PC-3 (cell line): ENCODE results near the gene SERPINB6. TPM values are rescaled to one million over a fixed set of nuclear protein-coding genes. Genes with fewer than 3 reads are reported as not detected.

Experiments
- ATAC-seq: fragments of 200-7000 bp; cut with Tn5 transposase; 2 replicates; pipeline ENCODE4 v1.9.1; 2020; ENCODE audit warnings: mild to moderate bottlenecking, moderate library complexity
- BruUV-seq: library from RNA; stranded (reverse); fragments of 400-500 nt; replicated peaks from 2 replicates; lab custom pipeline; 2021; lab: Mats Ljungman, UMichigan
- CTCF ChIA-PET: fragments of 300-600 bp; sonication (Branson Sonifier 250); formaldehyde crosslinking; loops from one replicate; lab custom pipeline; 2022; ENCODE audit warnings: antibody characterized with exemption; lab: Charles Lee
- POLR2A ChIA-PET: fragments of 300-600 bp; sonication (Branson Sonifier 250); formaldehyde crosslinking; loops from one replicate; lab custom pipeline; 2022; ENCODE audit warnings: antibody characterized with exemption; ENCODE audit not compliant: unreplicated experiment; lab: Charles Lee
- DNase-seq: peaks from one replicate; pipeline ENCODE4 v3.0.0-alpha.2; 2015
- H2AFZ ChIP-seq: fragments of 300-600 bp; sonication (generic); 2 replicates; pipeline ENCODE4 v1.6.0; 2016; ENCODE audit warnings: antibody characterized with exemption, low read length
- H3F3A ChIP-seq: fragments of 300-600 bp; sonication (generic); one replicate; pipeline ENCODE4 v1.6.0; 2017; ENCODE audit warnings: antibody characterized with exemption, low read length, control low read depth, mild to moderate bottlenecking; ENCODE audit not compliant: unreplicated experiment
- H3K27ac ChIP-seq: fragments of 300-600 bp; sonication (generic); 2 replicates; pipeline ENCODE4 v1.5.1; 2016; ENCODE audit warnings: mild to moderate bottlenecking, low read length
- H3K27me3 ChIP-seq: fragments of 300-600 bp; sonication (generic); 2 replicates; pipeline ENCODE4 v1.6.1; 2016; ENCODE audit warnings: low read length, mixed read lengths
- H3K36me3 ChIP-seq: fragments of 300-600 bp; sonication (generic); 2 replicates; pipeline ENCODE4 v1.6.1; 2016; ENCODE audit warnings: low read depth, mixed run types, low read length, mixed read lengths
- H3K4me1 ChIP-seq: fragments of 300-600 bp; sonication (generic); 2 replicates; pipeline ENCODE4 v1.5.1; 2016; ENCODE audit warnings: low read length; ENCODE audit not compliant: insufficient read depth
- H3K4me2 ChIP-seq: fragments of 300-600 bp; sonication (generic); 2 replicates; pipeline ENCODE4 v1.6.0; 2016; ENCODE audit warnings: low read length
- H3K4me3 ChIP-seq: fragments of 300-600 bp; sonication (generic); 2 replicates; pipeline ENCODE4 v1.5.1; 2016; ENCODE audit warnings: mild to moderate bottlenecking, low read length, mixed read lengths
- H3K79me2 ChIP-seq: fragments of 300-600 bp; sonication (generic); 2 replicates; pipeline ENCODE4 v1.6.1; 2017; ENCODE audit warnings: low read length, mixed read lengths
- H3K9ac ChIP-seq: fragments of 300-600 bp; sonication (generic); 2 replicates; pipeline ENCODE4 v1.6.0; 2016; ENCODE audit warnings: mild to moderate bottlenecking, low read length
- H3K9me2 ChIP-seq: fragments of 300-600 bp; sonication (generic); replicated peaks from 2 replicates; pipeline ENCODE4 v1.6.1; 2016; ENCODE audit warnings: mixed run types, low read length, mixed read lengths
- H3K9me3 ChIP-seq: fragments of 300-600 bp; sonication (generic); 2 replicates; pipeline ENCODE4 v1.6.1; 2016; ENCODE audit warnings: low read length, mixed read lengths
- H4K20me1 ChIP-seq: fragments of 300-600 bp; sonication (generic); 2 replicates; pipeline ENCODE4 v1.6.1; 2016; ENCODE audit warnings: low read length, mixed read lengths
- CTCF ChIP-seq: fragments of 300-600 bp; sonication (generic); conservative IDR thresholded peaks from 2 replicates; pipeline ENCODE4 v1.5.1; 2017; ENCODE audit warnings: antibody characterized with exemption, low read depth, mild to moderate bottlenecking, low read length
- EZH2 ChIP-seq: fragments of 300-600 bp; sonication (generic); IDR thresholded peaks from one replicate; pipeline ENCODE4 v1.6.1; 2017; ENCODE audit warnings: antibody characterized with exemption, mild to moderate bottlenecking, low read length; ENCODE audit not compliant: unreplicated experiment
- EZH2phosphoT487 ChIP-seq: fragments of 300-600 bp; sonication (generic); IDR thresholded peaks from 2 replicates; pipeline ENCODE4 v1.6.1; 2018; ENCODE audit warnings: mild to moderate bottlenecking, antibody characterized with exemption, low read length, borderline replicate concordance
- intact Hi-C: fragments of 100-400 bp; cut with micrococcal nuclease; formaldehyde crosslinking; loops from 2 replicates; pipeline ENCODE4 v1.9.0; 2023
- total RNA-seq: library from RNA; depleted of rRNA; stranded (reverse); fragments of >200 nt; gene quantifications from 2 replicates; pipeline ENCODE4 v1.2.3, GENCODE V29; 2014

SERPINB6 gene
- total RNA-seq, 1 experiment from 2014 or later = 119 TPM

GRCh38 chr6:3013486-3013885 lies 42.1 kb upstream of the SERPINB6 start:
- no peaks in the 10 kb centered on the region for H3K79me2 ChIP-seq
- H3K36me3 ChIP-seq = peaks cover 55% of the 10 kb centered on the region
- peak overlapping the region; percentile 61 for H3K27ac ChIP-seq
- no peaks in the 10 kb centered on the region for H3K27me3 ChIP-seq
- H4K20me1 ChIP-seq = no peaks in the 10 kb centered on the region
- no peak overlapping the region for H3K4me3 ChIP-seq
- H3K9ac ChIP-seq = no peak overlapping the region; the same call in 1 of the 2 replicates
- intact Hi-C loops = loop anchor here (1.0 kb wide), 1 partner anchor 40 kb away; no protein-coding TSS in a partner anchor
- TF ChIP-seq EZH2 (no peak), CTCF (0 out of 2 replicates have a peak, but pooled peaks have one; percentile 16), EZH2phosphoT487 (no peak)
- peaks cover 16% of the 10 kb centered on the region for H3K4me1 ChIP-seq
- BruUV-seq = no TSS peak
- H3K9me2 ChIP-seq = no peaks in the 10 kb centered on the region
- ATAC-seq (peak; percentile 100), DNase-seq (peak; percentile 94)
- peak overlapping the region; percentile 11; the same call in 1 of the 2 replicates for H3K4me2 ChIP-seq
- peak overlapping the region; percentile 25; the same call in 1 of the 2 replicates for H2AFZ ChIP-seq
- H3K9me3 ChIP-seq = 0 out of 2 replicates have a peak, but pooled peaks cover 5% of the 10 kb centered on the region
- no peaks in the 10 kb centered on the region for H3F3A ChIP-seq
- CTCF ChIA-PET = no interaction called here
- POLR2A ChIA-PET = no interaction called here

- Histone ChIP-seq H3K79me2 (no peaks in the 10 kb centered on the region), H3K27me3 (no peaks in the 10 kb centered on the region), H4K20me1 (no peaks in the 10 kb centered on the region), H3K4me3 (no peak overlapping the region), H2AFZ (no peak overlapping the region), H3K36me3 (peaks cover 67% of the 10 kb centered on the region), H3K27ac (no peak overlapping the region), H3K4me2 (no peak overlapping the region), H3F3A (no peaks in the 10 kb centered on the region), H3K9me3 (0 out of 2 replicates have a peak, but pooled peaks cover 5% of the 10 kb centered on the region), H3K4me1 (peaks cover 16% of the 10 kb centered on the region), H3K9me2 (no peaks in the 10 kb centered on the region), H3K9ac (no peak overlapping the region)
- ChIA-PET CTCF (interaction anchor here (0.5 kb wide), 1 partner anchor 111 kb away, joined by 4 read pairs; no protein-coding TSS in a partner anchor), POLR2A (no interaction called here)
- TF ChIP-seq EZH2phosphoT487 (no peak), CTCF (no peak), EZH2 (no peak)
- DNase-seq (no peak), ATAC-seq (no peak)
- intact Hi-C loops = no loop called here
- BruUV-seq = no TSS peak
Observed at GRCh38 chr6:3011592-3011991, 40.2 kb upstream of the SERPINB6 start.

- Histone ChIP-seq H3K9me2 (no peaks in the 10 kb centered on the region), H3K27ac (no peak overlapping the region), H3K9me3 (0 out of 2 replicates have a peak, but pooled peaks cover 5% of the 10 kb centered on the region), H3K4me2 (no peak overlapping the region), H2AFZ (no peak overlapping the region), H3K79me2 (no peaks in the 10 kb centered on the region), H3K36me3 (peaks cover 72% of the 10 kb centered on the region), H4K20me1 (no peaks in the 10 kb centered on the region), H3K4me1 (peaks cover 16% of the 10 kb centered on the region), H3F3A (no peaks in the 10 kb centered on the region), H3K9ac (no peak overlapping the region), H3K27me3 (no peaks in the 10 kb centered on the region), H3K4me3 (no peak overlapping the region)
- intact Hi-C loops = no loop called here
- TF ChIP-seq EZH2phosphoT487 = no peak
- TF ChIP-seq EZH2 = no peak
- no peak for TF ChIP-seq CTCF
- no TSS peak for BruUV-seq
- DNase-seq (no peak), ATAC-seq (no peak)
- CTCF ChIA-PET = interaction anchor here (0.5 kb wide), 1 partner anchor 110 kb away, joined by 4 read pairs; no protein-coding TSS in a partner anchor
- POLR2A ChIA-PET = no interaction called here
Observed at GRCh38 chr6:3011158-3011557, 39.8 kb upstream of the SERPINB6 start.
